ENCODE measurements around the gene BRSK2.

Gene BRSK2

DNA sequence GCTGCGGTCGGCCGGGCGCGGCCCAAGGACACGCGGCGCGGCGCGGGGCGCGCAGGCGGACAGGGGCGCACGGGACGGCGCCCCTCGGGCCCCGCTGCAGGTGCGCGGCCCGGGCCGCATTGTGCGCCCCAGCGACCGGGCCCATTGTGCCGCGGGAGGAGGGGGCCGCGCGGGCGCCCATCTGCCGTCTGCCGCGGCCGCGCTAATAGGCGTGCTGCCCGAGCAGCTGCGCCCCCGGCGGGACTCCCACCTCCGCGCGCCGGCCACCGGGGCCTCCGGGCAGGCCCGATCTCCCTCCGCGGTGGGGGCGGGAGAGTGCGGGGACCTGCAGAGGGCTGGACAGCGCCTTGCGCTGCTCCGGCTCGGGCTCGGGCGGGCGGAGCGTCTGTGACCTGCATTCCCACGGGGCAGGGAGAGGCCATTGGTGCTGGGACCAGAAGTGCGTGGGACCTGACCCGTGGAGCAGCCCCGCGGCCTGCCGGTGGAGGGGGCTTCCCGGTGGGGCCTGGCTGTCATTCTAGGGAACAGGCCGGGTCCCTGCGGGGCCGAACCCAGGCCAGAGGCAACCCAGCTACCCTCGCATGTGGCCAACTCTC is 933 bp downstream of the BRSK2 start:
- Histone ChIP-seq H3K9me3 (ENCODE audit: control insufficient read depth, insufficient read depth, low read depth, low read length) (no peaks in the 10 kb centered on the region), H3K4me1 (ENCODE audit: control insufficient read depth, insufficient read depth, low read length) (no peaks in the 10 kb centered on the region), H3K36me3 (ENCODE audit: control insufficient read depth in 2 of 2, insufficient read depth in 1 of 2, low read length in 2 of 2) (peaks cover 0 to 11% of the 10 kb centered on the region in 2 experiments; a peak in 1 of 3 replicates), H3K27ac (ENCODE audit: extremely low read depth, low read depth, low read length) (no peak overlapping the region; the same call in 1 of the 2 replicates), H3K4me3 (ENCODE audit: low read depth, low read length) (peak overlapping the region; percentile 27)
- POLR2A ChIA-PET, result no interaction called here
- TF ChIP-seq, protein P1, sequence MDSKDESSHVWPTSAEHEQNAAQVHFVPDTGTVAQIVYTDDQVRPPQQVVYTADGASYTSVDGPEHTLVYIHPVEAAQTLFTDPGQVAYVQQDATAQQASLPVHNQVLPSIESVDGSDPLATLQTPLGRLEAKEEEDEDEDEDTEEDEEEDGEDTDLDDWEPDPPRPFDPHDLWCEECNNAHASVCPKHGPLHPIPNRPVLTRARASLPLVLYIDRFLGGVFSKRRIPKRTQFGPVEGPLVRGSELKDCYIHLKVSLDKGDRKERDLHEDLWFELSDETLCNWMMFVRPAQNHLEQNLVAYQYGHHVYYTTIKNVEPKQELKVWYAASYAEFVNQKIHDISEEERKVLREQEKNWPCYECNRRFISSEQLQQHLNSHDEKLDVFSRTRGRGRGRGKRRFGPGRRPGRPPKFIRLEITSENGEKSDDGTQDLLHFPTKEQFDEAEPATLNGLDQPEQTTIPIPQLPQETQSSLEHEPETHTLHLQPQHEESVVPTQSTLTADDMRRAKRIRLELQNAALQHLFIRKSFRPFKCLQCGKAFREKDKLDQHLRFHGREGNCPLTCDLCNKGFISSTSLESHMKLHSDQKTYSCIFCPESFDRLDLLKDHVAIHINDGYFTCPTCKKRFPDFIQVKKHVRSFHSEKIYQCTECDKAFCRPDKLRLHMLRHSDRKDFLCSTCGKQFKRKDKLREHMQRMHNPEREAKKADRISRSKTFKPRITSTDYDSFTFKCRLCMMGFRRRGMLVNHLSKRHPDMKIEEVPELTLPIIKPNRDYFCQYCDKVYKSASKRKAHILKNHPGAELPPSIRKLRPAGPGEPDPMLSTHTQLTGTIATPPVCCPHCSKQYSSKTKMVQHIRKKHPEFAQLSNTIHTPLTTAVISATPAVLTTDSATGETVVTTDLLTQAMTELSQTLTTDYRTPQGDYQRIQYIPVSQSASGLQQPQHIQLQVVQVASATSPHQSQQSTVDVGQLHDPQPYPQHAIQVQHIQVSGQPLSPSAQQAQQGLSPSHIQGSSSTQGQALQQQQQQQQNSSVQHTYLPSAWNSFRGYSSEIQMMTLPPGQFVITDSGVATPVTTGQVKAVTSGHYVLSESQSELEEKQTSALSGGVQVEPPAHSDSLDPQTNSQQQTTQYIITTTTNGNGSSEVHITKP (tag by site-specific recombination; IDR thresholded peaks at IDR 0.05), result peak; percentile 56
- TF ChIP-seq, protein P2, sequence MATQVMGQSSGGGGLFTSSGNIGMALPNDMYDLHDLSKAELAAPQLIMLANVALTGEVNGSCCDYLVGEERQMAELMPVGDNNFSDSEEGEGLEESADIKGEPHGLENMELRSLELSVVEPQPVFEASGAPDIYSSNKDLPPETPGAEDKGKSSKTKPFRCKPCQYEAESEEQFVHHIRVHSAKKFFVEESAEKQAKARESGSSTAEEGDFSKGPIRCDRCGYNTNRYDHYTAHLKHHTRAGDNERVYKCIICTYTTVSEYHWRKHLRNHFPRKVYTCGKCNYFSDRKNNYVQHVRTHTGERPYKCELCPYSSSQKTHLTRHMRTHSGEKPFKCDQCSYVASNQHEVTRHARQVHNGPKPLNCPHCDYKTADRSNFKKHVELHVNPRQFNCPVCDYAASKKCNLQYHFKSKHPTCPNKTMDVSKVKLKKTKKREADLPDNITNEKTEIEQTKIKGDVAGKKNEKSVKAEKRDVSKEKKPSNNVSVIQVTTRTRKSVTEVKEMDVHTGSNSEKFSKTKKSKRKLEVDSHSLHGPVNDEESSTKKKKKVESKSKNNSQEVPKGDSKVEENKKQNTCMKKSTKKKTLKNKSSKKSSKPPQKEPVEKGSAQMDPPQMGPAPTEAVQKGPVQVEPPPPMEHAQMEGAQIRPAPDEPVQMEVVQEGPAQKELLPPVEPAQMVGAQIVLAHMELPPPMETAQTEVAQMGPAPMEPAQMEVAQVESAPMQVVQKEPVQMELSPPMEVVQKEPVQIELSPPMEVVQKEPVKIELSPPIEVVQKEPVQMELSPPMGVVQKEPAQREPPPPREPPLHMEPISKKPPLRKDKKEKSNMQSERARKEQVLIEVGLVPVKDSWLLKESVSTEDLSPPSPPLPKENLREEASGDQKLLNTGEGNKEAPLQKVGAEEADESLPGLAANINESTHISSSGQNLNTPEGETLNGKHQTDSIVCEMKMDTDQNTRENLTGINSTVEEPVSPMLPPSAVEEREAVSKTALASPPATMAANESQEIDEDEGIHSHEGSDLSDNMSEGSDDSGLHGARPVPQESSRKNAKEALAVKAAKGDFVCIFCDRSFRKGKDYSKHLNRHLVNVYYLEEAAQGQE (tag by site-specific recombination; IDR thresholded peaks at IDR 0.05), result peak; percentile 88
- TF ChIP-seq YY1 (tag by site-specific recombination; IDR thresholded peaks at IDR 0.05) (no peak), ZNF394 (tag by site-specific recombination; IDR thresholded peaks at IDR 0.05; ENCODE audit: borderline replicate concordance) (no peak), SCRT1 (tag by site-specific recombination; IDR thresholded peaks at IDR 0.05; ENCODE audit: borderline replicate concordance) (no peak), ZNF335 (tag by site-specific recombination; conservative IDR thresholded peaks at IDR 0.05) (peak; percentile 70), ZFHX2 (tag by site-specific recombination; conservative IDR thresholded peaks at IDR 0.05) (peak; percentile 26; the same call in 1 of the 2 replicates), FEZF1 (tag by site-specific recombination; IDR thresholded peaks at IDR 0.05) (no peak), ZNF23 (tag by site-specific recombination; IDR thresholded peaks at IDR 0.05; ENCODE audit: borderline replicate concordance) (no peak), GLIS2 (tag by site-specific recombination; IDR thresholded peaks at IDR 0.05) (0 out of 2 replicates have a peak, but pooled peaks have one; percentile 14)
- TF ChIP-seq, protein P3, sequence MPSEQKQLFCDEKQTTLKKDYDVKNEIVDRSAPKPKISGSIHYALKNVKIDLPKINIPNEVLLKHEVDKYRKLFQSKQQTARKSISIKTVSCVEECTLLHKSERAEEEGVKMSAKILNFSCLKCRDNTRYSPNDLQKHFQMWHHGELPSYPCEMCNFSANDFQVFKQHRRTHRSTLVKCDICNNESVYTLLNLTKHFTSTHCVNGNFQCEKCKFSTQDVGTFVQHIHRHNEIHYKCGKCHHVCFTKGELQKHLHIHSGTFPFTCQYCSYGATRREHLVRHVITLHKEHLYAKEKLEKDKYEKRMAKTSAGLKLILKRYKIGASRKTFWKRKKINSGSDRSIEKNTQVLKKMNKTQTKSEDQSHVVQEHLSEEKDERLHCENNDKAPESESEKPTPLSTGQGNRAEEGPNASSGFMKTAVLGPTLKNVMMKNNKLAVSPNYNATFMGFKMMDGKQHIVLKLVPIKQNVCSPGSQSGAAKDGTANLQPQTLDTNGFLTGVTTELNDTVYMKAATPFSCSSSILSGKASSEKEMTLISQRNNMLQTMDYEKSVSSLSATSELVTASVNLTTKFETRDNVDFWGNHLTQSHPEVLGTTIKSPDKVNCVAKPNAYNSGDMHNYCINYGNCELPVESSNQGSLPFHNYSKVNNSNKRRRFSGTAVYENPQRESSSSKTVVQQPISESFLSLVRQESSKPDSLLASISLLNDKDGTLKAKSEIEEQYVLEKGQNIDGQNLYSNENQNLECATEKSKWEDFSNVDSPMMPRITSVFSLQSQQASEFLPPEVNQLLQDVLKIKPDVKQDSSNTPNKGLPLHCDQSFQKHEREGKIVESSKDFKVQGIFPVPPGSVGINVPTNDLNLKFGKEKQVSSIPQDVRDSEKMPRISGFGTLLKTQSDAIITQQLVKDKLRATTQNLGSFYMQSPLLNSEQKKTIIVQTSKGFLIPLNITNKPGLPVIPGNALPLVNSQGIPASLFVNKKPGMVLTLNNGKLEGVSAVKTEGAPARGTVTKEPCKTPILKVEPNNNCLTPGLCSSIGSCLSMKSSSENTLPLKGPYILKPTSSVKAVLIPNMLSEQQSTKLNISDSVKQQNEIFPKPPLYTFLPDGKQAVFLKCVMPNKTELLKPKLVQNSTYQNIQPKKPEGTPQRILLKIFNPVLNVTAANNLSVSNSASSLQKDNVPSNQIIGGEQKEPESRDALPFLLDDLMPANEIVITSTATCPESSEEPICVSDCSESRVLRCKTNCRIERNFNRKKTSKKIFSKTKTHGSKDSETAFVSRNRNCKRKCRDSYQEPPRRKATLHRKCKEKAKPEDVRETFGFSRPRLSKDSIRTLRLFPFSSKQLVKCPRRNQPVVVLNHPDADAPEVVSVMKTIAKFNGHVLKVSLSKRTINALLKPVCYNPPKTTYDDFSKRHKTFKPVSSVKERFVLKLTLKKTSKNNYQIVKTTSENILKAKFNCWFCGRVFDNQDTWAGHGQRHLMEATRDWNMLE (tag by site-specific recombination; conservative IDR thresholded peaks at IDR 0.05; ENCODE audit: low read depth), result no peak
- TF ChIP-seq, protein P4, sequence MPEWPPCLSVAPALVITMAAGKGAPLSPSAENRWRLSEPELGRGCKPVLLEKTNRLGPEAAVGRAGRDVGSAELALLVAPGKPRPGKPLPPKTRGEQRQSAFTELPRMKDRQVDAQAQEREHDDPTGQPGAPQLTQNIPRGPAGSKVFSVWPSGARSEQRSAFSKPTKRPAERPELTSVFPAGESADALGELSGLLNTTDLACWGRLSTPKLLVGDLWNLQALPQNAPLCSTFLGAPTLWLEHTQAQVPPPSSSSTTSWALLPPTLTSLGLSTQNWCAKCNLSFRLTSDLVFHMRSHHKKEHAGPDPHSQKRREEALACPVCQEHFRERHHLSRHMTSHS (tag by site-specific recombination; IDR thresholded peaks at IDR 0.05), result no peak
- TF ChIP-seq, protein P5, sequence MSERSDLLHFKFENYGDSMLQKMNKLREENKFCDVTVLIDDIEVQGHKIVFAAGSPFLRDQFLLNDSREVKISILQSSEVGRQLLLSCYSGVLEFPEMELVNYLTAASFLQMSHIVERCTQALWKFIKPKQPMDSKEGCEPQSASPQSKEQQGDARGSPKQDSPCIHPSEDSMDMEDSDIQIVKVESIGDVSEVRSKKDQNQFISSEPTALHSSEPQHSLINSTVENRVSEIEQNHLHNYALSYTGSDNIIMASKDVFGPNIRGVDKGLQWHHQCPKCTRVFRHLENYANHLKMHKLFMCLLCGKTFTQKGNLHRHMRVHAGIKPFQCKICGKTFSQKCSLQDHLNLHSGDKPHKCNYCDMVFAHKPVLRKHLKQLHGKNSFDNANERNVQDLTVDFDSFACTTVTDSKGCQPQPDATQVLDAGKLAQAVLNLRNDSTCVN (tag by site-specific recombination; optimal IDR thresholded peaks at IDR 0.05), result peak; percentile 48
- TF ChIP-seq, protein P6, sequence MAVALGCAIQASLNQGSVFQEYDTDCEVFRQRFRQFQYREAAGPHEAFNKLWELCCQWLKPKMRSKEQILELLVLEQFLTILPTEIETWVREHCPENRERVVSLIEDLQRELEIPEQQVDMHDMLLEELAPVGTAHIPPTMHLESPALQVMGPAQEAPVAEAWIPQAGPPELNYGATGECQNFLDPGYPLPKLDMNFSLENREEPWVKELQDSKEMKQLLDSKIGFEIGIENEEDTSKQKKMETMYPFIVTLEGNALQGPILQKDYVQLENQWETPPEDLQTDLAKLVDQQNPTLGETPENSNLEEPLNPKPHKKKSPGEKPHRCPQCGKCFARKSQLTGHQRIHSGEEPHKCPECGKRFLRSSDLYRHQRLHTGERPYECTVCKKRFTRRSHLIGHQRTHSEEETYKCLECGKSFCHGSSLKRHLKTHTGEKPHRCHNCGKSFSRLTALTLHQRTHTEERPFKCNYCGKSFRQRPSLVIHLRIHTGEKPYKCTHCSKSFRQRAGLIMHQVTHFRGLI (tag by site-specific recombination; IDR thresholded peaks at IDR 0.05), result no peak
- CTCF ChIA-PET, result no interaction called here

Data from HEK293 (cell line).